Heart left ventricle (tissue), 13 donors: ENCODE results near the gene ALDOA.

Experiments
- POLR2A ChIP-seq, 2 donors: fragments of 450-650 bp; IDR thresholded peaks; one replicate each; pipeline ENCODE4 v1.6.1; 2017; ENCODE audit warnings: antibody characterized with exemption in 2 of 2, mild to moderate bottlenecking in 2 of 2, moderate library complexity in 2 of 2
- TF ChIP-seq, protein P1 (sequence below), 12 donors: fragments of 200-600 bp; sonication (generic) in 4 of 12; IDR thresholded peaks; one replicate each; pipeline versions ENCODE4 v1.5.0 to v1.8.0; 2018 to 2022; ENCODE audit warnings: antibody characterized with exemption in 12 of 12, mild to moderate bottlenecking in 5 of 12
- donor health status: ischemic (EF 13 %, LVEDD 7.1; RV severe dilation, severe dysfunction).
- donor health status: DM: no; HTN: yes; CAD: no.
- donor health status: DM: no; HTN: no; CAD: no.
- donor health status: ischemic (EF 25% LVEDD 6.9; RV normal size, moderate dysfunction).
- donor health status: ischemic (EF 25% LVEDD 5.7; RV mildly dilated, moderate dysfunction).
- donor health status: ischemic (EF 35%, LVEDD 5.7; RV mildly dilated, moderate dysfunction).
- donor health status: nonischemic (EF 11% LVEDD 7.7; RV severe dilation, severe dysfunction).
- donor health status: DM: yes; HTN: yes; CAD: no.
- donor health status: PGD.
- donor health status: ischemic (EF 29% LVEDD 5.4; RV normal size, mild dysfunction).
- donor health status: nonischemic (EF 23%, LVEDD 6.1; RV moderate dilation, normal function).

DNA sequence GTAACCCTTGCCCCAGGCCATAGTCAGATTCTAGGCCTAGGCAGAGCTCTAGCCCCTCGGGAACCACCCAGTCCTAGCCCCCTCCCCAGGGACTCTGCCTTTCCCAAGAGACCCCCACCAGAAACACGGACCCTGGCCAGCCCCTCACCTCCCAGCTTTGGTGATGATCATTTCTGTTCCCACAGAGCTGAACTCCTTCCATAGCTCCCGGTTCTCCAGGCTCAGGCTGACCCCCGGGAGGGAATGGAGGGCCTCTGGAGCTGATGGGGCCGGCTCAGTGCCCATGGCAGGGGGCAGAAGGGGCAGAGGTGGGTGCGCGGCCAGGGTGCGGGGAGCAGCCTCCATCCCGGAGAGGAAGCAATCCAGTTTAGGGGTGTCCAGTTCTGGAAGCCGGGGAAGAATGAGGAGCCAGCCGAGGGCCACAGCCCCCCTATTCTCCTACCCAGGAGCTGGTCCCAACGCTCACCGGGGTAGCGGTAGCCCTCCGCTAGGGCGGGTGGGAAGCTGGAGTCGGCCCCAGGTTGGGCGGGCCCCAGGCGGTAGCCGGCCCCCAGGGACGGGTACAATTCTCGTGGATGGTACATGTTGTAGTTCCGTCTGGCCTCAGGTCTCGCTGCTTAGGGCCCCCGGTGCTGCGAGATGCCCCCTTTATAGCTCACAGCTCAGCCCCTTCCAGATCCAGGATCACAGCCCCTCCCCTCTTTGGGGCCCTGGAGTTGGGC, 25.2 kb downstream of the ALDOA start:
- TF ChIP-seq, protein P1, sequence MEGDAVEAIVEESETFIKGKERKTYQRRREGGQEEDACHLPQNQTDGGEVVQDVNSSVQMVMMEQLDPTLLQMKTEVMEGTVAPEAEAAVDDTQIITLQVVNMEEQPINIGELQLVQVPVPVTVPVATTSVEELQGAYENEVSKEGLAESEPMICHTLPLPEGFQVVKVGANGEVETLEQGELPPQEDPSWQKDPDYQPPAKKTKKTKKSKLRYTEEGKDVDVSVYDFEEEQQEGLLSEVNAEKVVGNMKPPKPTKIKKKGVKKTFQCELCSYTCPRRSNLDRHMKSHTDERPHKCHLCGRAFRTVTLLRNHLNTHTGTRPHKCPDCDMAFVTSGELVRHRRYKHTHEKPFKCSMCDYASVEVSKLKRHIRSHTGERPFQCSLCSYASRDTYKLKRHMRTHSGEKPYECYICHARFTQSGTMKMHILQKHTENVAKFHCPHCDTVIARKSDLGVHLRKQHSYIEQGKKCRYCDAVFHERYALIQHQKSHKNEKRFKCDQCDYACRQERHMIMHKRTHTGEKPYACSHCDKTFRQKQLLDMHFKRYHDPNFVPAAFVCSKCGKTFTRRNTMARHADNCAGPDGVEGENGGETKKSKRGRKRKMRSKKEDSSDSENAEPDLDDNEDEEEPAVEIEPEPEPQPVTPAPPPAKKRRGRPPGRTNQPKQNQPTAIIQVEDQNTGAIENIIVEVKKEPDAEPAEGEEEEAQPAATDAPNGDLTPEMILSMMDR (IDR thresholded peaks at IDR 0.05) = no peak
- TF ChIP-seq POLR2A (IDR thresholded peaks at IDR 0.05) = no peak
